Subcutaneous adipose tissue (tissue), 4 donors: ENCODE measurements around the gene TRIM41. TPM values are rescaled to one million over a fixed set of nuclear protein-coding genes. Genes with fewer than 3 reads are reported as not detected.

Source experiments
- total RNA-seq, 4 donors: library from RNA; depleted of rRNA; stranded (reverse); fragments of >200 nt; gene quantifications; one replicate each; pipeline ENCODE4 v1.1.0, GENCODE V29; 2016
- TF ChIP-seq, protein P1 (sequence below): fragments of 450-650 bp; IDR thresholded peaks from one replicate; pipeline ENCODE4 v1.5.1; 2016; ENCODE audit warnings: low read depth, mild to moderate bottlenecking, control low read depth, antibody characterized with exemption, moderate library complexity

TRIM41 gene
- total RNA-seq, 4 donors from 2014 or later, result 8.5 to 17.3 (median 12.7) TPM

DNA sequence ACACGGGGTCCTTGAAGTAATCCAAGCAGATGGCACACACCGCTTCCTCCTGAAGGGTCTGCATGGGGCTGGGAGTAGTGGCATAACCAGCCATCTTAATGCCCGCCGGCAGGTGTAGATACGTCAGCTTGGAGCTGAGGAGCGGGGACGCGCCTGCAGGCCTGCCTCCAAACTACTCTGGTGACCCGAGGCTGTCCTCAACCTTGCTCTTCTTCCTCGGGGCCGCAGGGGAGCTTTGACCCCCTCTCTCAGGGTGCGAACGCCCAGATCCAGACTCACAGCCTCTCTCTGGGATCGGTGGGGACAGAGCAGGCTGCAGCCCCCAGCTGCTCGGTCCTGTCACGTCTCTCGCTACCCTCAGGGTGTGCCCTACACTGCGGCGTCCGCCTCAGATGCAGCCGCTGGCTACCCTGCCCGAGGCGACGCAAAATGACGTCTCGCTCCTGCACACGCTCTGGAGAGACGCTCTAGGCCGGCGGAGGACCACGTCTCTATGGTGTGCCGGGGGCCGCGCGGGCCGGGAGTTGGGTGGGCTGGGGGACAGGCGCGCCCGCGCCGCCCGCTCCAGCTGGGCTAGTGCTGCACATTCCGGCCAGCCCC is 37.7 kb downstream of the TRIM41 start, which contains the start of gene TRIM52:
TSS of gene TRIM52 (minus strand) at position 424 of the 600 bp plus-strand sequence. CDS start at position 94, 330 bp downstream.
- TF ChIP-seq, protein P1, sequence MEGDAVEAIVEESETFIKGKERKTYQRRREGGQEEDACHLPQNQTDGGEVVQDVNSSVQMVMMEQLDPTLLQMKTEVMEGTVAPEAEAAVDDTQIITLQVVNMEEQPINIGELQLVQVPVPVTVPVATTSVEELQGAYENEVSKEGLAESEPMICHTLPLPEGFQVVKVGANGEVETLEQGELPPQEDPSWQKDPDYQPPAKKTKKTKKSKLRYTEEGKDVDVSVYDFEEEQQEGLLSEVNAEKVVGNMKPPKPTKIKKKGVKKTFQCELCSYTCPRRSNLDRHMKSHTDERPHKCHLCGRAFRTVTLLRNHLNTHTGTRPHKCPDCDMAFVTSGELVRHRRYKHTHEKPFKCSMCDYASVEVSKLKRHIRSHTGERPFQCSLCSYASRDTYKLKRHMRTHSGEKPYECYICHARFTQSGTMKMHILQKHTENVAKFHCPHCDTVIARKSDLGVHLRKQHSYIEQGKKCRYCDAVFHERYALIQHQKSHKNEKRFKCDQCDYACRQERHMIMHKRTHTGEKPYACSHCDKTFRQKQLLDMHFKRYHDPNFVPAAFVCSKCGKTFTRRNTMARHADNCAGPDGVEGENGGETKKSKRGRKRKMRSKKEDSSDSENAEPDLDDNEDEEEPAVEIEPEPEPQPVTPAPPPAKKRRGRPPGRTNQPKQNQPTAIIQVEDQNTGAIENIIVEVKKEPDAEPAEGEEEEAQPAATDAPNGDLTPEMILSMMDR, result no peak

DNA sequence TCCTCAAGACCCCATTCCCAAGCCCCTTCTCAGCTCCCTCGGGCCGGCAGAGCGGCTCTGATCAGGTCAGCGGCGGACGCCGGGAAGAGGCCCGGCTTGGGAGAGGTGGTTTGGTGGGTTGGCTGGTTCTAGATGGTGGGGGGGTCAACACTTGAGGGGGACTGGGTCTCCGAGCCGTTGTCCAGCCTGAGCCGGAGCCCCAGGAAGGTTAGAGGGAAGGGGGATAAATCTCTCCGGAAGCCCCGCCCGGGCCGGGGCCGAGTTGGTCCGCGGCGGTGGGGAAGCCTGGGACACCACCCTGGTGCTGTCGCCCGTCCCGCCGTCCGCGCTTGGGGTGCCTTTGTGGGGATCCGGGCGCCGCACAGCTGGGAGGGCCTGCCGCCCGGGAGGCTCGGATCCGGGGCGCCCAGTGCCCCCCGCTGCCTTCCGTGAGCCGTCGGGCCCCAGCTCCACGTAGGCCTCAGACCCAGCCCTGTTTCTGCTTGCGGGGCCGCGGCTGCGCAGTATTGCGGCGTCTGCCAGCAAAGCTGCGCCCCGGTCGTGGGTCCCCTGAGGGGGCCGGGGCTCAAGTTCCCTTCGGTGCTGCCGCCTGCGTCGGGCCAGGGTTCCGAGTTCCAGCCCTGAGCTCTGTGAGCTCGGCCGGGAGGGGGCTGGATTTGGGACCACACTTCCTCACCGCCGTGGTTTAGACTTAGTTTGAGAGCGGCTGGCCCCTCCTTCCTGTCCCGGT is 38.4 kb downstream of the TRIM41 start:
- TF ChIP-seq, protein P1, result no peak

DNA sequence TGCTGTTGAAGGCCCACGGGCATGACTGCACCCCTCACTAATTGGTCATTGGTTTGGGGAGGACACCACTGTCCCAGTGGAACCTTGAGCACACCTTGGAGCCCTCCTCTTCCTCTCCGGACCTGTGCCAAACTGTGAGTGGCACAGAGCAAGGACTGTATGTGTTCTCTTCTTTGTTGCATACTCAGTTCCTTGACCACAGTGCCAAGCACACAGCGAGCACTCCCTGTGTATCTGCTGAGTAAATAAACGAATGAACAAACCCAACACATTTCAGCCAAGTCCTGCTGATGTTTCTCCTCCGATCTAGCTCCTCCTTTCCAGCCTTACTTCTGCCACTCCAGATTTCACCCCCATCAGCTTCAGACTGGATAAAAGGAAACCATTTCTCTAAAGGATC is 40.6 kb downstream of the TRIM41 start:
- TF ChIP-seq, protein P1, result no peak

DNA sequence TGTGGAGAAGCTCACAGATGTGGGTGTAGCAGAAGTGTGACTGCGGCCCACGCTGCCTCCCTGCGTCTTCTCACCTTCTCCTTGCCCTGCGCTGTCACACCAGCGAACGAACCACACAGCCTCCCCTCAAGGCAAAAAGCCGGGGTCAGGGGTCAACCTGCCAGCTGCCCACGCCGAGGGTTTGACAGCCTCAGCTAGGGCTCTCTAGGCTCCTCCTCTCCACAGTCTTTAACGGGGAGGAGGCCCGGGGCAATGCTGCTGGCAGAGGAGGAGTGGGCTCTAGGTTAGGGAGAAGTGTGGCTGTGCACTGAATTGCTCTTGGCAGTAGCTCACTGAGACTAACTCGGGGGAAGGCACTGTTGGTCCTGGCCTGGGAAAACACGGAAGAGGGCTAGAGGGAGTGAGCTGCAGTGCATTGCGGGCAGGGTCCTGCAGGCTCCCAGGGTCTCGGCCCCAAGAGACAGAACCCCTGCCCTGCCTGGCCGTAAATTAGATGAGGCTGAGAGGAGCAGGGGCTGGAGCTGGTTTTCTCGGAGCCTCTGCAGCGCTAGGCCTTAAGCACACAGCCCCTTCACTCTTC is 42.1 kb downstream of the TRIM41 start:
- TF ChIP-seq, protein P1, result no peak

DNA sequence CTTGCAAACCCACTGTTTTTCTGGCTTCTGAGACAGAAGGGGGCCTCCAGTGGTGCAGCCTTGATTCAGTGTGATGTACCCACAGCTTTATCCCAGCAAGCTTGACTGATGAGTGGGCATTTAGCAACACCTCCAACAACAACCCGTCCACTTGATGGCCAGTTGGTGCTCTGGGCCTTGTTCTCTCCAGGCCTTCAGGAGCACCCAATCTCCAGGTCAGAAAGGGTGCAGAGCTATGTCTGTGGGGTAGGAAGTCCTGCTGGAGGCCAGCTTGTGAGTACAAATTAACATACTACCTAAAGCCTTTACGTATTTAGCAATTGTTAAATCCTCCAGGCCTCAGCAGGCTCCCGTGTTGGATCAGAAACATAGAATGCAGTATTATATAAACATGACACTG is 48.0 kb downstream of the TRIM41 start:
- TF ChIP-seq, protein P1, result no peak

DNA sequence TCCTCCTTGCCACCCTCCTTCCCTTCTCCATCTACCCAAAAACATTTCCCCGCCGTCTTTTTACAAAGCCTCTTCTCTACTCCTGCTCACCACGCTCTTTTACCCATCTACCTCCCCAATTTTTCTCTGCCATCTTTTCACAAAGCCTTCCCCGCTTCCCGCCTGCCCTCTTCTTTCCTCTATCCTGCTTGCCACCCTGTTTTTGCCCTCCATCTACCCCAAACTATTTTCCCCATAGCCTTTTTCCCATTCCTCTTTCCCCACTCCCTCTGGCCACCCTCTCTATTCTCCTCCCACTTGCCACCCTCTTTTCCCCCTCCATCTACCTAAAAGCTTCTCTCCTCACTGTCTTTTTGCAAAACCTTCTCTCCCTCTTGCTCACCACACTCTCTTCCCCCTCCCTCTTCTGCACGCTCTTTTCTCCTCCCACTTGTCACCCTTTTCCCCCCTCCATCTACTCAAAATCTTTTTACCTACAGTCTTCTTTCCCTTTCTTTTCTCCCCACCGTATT is 57.2 kb downstream of the TRIM41 start:
- TF ChIP-seq, protein P1, result no peak
